SK-N-SH (cell line): Measurements from ENCODE around the gene TTC28. TPM values are rescaled to one million over a fixed set of nuclear protein-coding genes. Genes with fewer than 3 reads are reported as not detected.

ENCODE experiments used
- CTCF ChIA-PET: fragments of 300-600, 350-600 bp; formaldehyde crosslinking; extraction: SDS; loops from one replicate; lab custom pipeline; 2021; lab: Yijun Ruan, JAX
- POLR2A ChIA-PET: fragments of 350-600 bp; sonication (Branson Sonifier 250); formaldehyde crosslinking; extraction: SDS; loops from one replicate; lab custom pipeline; 2020; ENCODE audit warnings: antibody characterized with exemption, inconsistent platforms; lab: Yijun Ruan, JAX
- DNase-seq: peaks from one replicate; pipeline ENCODE4 v3.0.0; 2012
- H2AFZ ChIP-seq: fragments of 200-600 bp; sonication (generic); 2 replicates; pipeline ENCODE4 v1.8.1; 2016; ENCODE audit warnings: antibody characterized with exemption, mild to moderate bottlenecking, low read depth
- H3F3A ChIP-seq: fragments of 200-600 bp; sonication (generic); replicated peaks from 2 replicates; pipeline ENCODE3; 2016; ENCODE audit warnings: antibody characterized with exemption, mild to moderate bottlenecking; ENCODE audit not compliant: insufficient read depth
- H3K27ac ChIP-seq, 2 experiments: fragments of 200-500 bp in 1 of 2; fragments of 200-600 bp in 1 of 2; sonication (Bioruptor generic) in 1 of 2; sonication (generic), shearing (Covaris generic) in 1 of 2; 2 replicates each; pipeline versions ENCODE4 v1.5.1 to v1.6.1; 2014 to 2016; ENCODE audit warnings: low read depth in 2 of 2, inconsistent platforms in 1 of 2, low read length in 1 of 2, mild to moderate bottlenecking in 1 of 2, mixed read lengths in 1 of 2
- H3K27me3 ChIP-seq: fragments of 200-600 bp; sonication (generic), shearing (Covaris generic); 2 replicates; pipeline ENCODE4 v1.6.1; 2016; ENCODE audit warnings: mixed run types; ENCODE audit not compliant: insufficient read depth
- H3K36me3 ChIP-seq, 2 experiments: fragments of 200-500 bp in 1 of 2; fragments of 200-600 bp in 1 of 2; sonication (Bioruptor generic) in 1 of 2; sonication (generic) in 1 of 2; replicated peaks in 1 of 2; 2 replicates each; pipeline versions ENCODE3 to v1.5.1; 2014 to 2016; ENCODE audit warnings: low read length in 1 of 2, mild to moderate bottlenecking in 1 of 2; ENCODE audit not compliant: insufficient read depth in 2 of 2, control insufficient read depth in 1 of 2
- H3K4me1 ChIP-seq, 2 experiments: fragments of 200-500 bp in 1 of 2; fragments of 200-600 bp in 1 of 2; sonication (Bioruptor generic) in 1 of 2; sonication (generic), shearing (Covaris generic) in 1 of 2; 2 replicates each; pipeline versions ENCODE4 v1.5.1 to v1.6.1; 2014 to 2016; ENCODE audit warnings: low read depth in 1 of 2, low read length in 1 of 2, mixed run types in 1 of 2; ENCODE audit not compliant: insufficient read depth in 2 of 2, control insufficient read depth in 1 of 2
- H3K4me2 ChIP-seq: fragments of 200-600 bp; sonication (generic), shearing (Covaris generic); 2 replicates; pipeline ENCODE4 v1.6.1; 2017; ENCODE audit warnings: mixed run types
- H3K4me3 ChIP-seq, 2 experiments: fragments of 200-500 bp in 1 of 2; fragments of 200-600 bp in 1 of 2; sonication (Bioruptor generic) in 1 of 2; sonication (generic), shearing (Covaris generic) in 1 of 2; 2 replicates each; pipeline versions ENCODE4 v1.5.1 to v1.8.1; 2014 to 2016; ENCODE audit warnings: low read depth in 2 of 2, inconsistent platforms in 1 of 2, low read length in 1 of 2, mild to moderate bottlenecking in 1 of 2, mixed read lengths in 1 of 2, moderate library complexity in 1 of 2
- H3K79me2 ChIP-seq: fragments of 200-600 bp; sonication (generic); 2 replicates; pipeline ENCODE4 v1.8.1; 2017; ENCODE audit warnings: mild to moderate bottlenecking; ENCODE audit not compliant: insufficient read depth
- H3K9ac ChIP-seq: fragments of 200-600 bp; sonication (generic); 2 replicates; pipeline ENCODE4 v1.6.1; 2017; ENCODE audit warnings: mixed run types
- H3K9me2 ChIP-seq: fragments of 200-600 bp; sonication (generic); 2 replicates; pipeline ENCODE4 v1.6.1; 2017; ENCODE audit warnings: mixed run types
- H3K9me3 ChIP-seq: fragments of 200-600 bp; sonication (generic); 2 replicates; pipeline ENCODE4 v1.6.1; 2017; ENCODE audit warnings: mixed run types, mild to moderate bottlenecking, moderate library complexity
- H4K20me1 ChIP-seq: fragments of 200-600 bp; sonication (generic); 2 replicates; pipeline ENCODE4 v1.6.1; 2017; ENCODE audit warnings: mild to moderate bottlenecking, mixed run types; ENCODE audit not compliant: insufficient read depth
- CHD2 ChIP-seq: fragments of 150-350 bp; IDR thresholded peaks from 2 replicates; pipeline ENCODE4 v1.6.1; 2018; ENCODE audit warnings: low read length; ENCODE audit not compliant: partially characterized antibody
- CTCF ChIP-seq: fragments of 200-600 bp; sonication (generic); IDR thresholded peaks from 2 replicates; pipeline ENCODE4 v1.6.1; 2017; ENCODE audit warnings: antibody characterized with exemption, mild to moderate bottlenecking, moderate library complexity
- EP300 ChIP-seq, 2 experiments: IDR thresholded peaks; 2 replicates each; pipeline versions ENCODE4 v1.4.0 to v1.6.1; 2012; ENCODE audit warnings: borderline replicate concordance in 1 of 2, low read depth in 1 of 2, low read length in 1 of 2
- EZH2phosphoT487 ChIP-seq: fragments of 200-600 bp; sonication (generic); IDR thresholded peaks from 2 replicates; pipeline ENCODE4 v1.6.1; 2017; ENCODE audit warnings: low read depth, mixed run types, mild to moderate bottlenecking, antibody characterized with exemption, moderate library complexity, borderline replicate concordance
- FOSL2 ChIP-seq: IDR thresholded peaks from 2 replicates; pipeline ENCODE4 v1.4.0; 2012; ENCODE audit warnings: low read depth, mild to moderate bottlenecking, moderate library complexity, borderline replicate concordance
- FOXJ3 ChIP-seq: sonication (generic); formaldehyde crosslinking; IDR thresholded peaks from 2 replicates; pipeline ENCODE4 v1.5.1; 2020; ENCODE audit warnings: mild to moderate bottlenecking, missing genetic modification reagents
- FOXM1 ChIP-seq: IDR thresholded peaks from 2 replicates; pipeline ENCODE4 v1.4.0; 2012; ENCODE audit warnings: low read depth, mild to moderate bottlenecking
- GATA2 ChIP-seq: sonication (generic); formaldehyde crosslinking; IDR thresholded peaks from 2 replicates; pipeline ENCODE4 v1.5.0; 2020; ENCODE audit warnings: mild to moderate bottlenecking, missing genetic modification reagents
- JUND ChIP-seq: IDR thresholded peaks from 2 replicates; pipeline ENCODE4 v1.4.0; 2012
- NFIC ChIP-seq: IDR thresholded peaks from 2 replicates; pipeline ENCODE4 v1.4.0; 2012; ENCODE audit warnings: borderline replicate concordance
- NRF1 ChIP-seq: IDR thresholded peaks from 2 replicates; pipeline ENCODE4 v1.6.1; 2012; ENCODE audit warnings: low read depth, mild to moderate bottlenecking, low read length
- POLR2AphosphoS5 ChIP-seq: IDR thresholded peaks from 2 replicates; pipeline ENCODE4 v1.6.1; 2012; ENCODE audit warnings: low read depth, low read length
- RAD21 ChIP-seq: IDR thresholded peaks from 2 replicates; pipeline ENCODE4 v1.6.1; 2012; ENCODE audit warnings: mild to moderate bottlenecking, low read length
- RCOR1 ChIP-seq: fragments of 150-350 bp; IDR thresholded peaks from 2 replicates; pipeline ENCODE4 v1.6.1; 2017; ENCODE audit warnings: antibody characterized with exemption, low read length
- REST ChIP-seq: IDR thresholded peaks from 2 replicates; pipeline ENCODE4 v1.6.1; 2012; ENCODE audit warnings: mild to moderate bottlenecking, low read depth, low read length, moderate library complexity
- RFX5 ChIP-seq: IDR thresholded peaks from 2 replicates; pipeline ENCODE4 v1.6.1; 2012; ENCODE audit warnings: mild to moderate bottlenecking, improper control_type of control experiment, low read length
- SIN3A ChIP-seq: IDR thresholded peaks from 2 replicates; pipeline ENCODE4 v1.6.1; 2012; ENCODE audit warnings: low read depth, mild to moderate bottlenecking, low read length, moderate library complexity, borderline replicate concordance
- TAF1 ChIP-seq: IDR thresholded peaks from 2 replicates; pipeline ENCODE4 v1.6.1; 2012; ENCODE audit warnings: low read depth, mild to moderate bottlenecking, low read length, moderate library complexity, borderline replicate concordance
- TCF12 ChIP-seq: IDR thresholded peaks from 2 replicates; pipeline ENCODE4 v1.4.0; 2012
- TEAD4 ChIP-seq: IDR thresholded peaks from 2 replicates; pipeline ENCODE4 v1.4.0; 2012; ENCODE audit warnings: mild to moderate bottlenecking, borderline replicate concordance; ENCODE audit not compliant: insufficient read depth
- USF2 ChIP-seq: fragments of 150-350 bp; IDR thresholded peaks from 2 replicates; pipeline ENCODE4 v1.6.1; 2017; ENCODE audit warnings: antibody characterized with exemption, low read length, low read depth, borderline replicate concordance
- WGBS: methylation state at CpG from one replicate; pipeline ENCODE4 v1.1.6; 2017; ENCODE audit warnings: low lambda C conversion rate; 5-methylcytosine and 5-hydroxymethylcytosine counted together
- polyA plus RNA-seq, 3 experiments: library from polyadenylated mRNA; depleted of rRNA; stranded (reverse); fragments of >200 nt; gene quantifications; 2 replicates each; pipeline ENCODE4 v1.2.3, GENCODE V29; 2012
- TF ChIP-seq, protein P1 (sequence below): IDR thresholded peaks from 2 replicates; pipeline ENCODE4 v1.4.0; 2012; ENCODE audit warnings: low read depth, borderline replicate concordance
- TF ChIP-seq, protein P2 (sequence below): IDR thresholded peaks from 2 replicates; pipeline ENCODE4 v1.4.0; 2012; ENCODE audit warnings: low read depth, borderline replicate concordance
- TF ChIP-seq, protein P3 (sequence below): IDR thresholded peaks from 2 replicates; pipeline ENCODE4 v1.4.0; 2012; ENCODE audit warnings: low read depth

Gene TTC28
- polyA plus RNA-seq, 1 of the 3 experiments (the other 2 are of a cell fraction): 5.9 TPM

DNA sequence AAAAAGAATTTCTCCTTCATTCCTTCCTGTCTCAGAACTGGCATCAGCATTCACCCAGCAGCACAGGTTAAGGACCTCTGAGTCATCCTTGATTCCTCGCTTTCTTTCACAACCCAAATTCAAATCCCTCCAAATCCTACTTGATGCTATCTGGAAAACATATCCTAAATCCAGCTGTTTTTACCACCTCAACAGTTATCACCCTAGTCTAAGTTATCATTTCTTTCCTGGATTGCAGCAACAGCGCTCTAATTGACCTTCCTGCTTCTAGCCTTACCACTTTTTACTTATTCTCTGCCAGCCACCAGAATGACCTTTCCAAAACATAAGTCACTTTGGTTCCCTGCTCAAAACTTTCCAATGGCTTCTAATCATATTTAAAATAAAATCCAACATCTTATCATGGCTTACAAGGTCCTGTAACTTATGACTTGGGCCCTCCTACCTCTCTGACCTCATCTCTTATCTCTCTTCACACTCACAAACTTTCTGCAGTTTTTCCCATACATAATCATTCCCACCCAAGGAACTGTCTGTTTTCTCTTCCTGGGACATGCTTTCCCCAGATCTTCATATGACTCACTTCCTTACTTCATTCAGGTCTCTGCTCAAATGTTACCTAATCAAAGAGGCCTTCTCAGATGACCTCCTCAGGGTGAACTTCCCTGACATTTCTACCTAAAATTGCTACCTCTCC is 119.4 kb downstream of the TTC28 start:
- Histone ChIP-seq H3K36me3 (no peaks in the 10 kb centered on the region), H3K79me2 (peaks cover 3% of the 10 kb centered on the region; the same call in 1 of the 2 replicates), H3K4me1 (peaks cover 0 to 11% of the 10 kb centered on the region in 2 experiments; a peak in 1 of 4 replicates), H3F3A (peaks cover 12% of the 10 kb centered on the region), H3K9me3 (no peaks in the 10 kb centered on the region), H4K20me1 (no peaks in the 10 kb centered on the region), H3K9ac (no peak overlapping the region), H2AFZ (no peak overlapping the region), H3K9me2 (no peaks in the 10 kb centered on the region), H3K4me2 (0 out of 2 replicates have a peak overlapping the region, but pooled peaks have one; percentile 16), H3K27ac (peak overlapping the region in 1 of 2 experiments; percentile 72; a peak in 2 of 4 replicates), H3K4me3 (no peak overlapping the region), H3K27me3 (no peaks in the 10 kb centered on the region)
- 82% methylated on average over 2 of the region's 2 CpGs for WGBS
- CTCF ChIA-PET: no interaction called here
- POLR2A ChIA-PET: no interaction called here
- DNase-seq: no peak
- TF ChIP-seq CHD2: no peak
- no peak for TF ChIP-seq REST
- TF ChIP-seq TCF12: peak; percentile 48
- TF ChIP-seq EZH2phosphoT487: no peak
- TF ChIP-seq TEAD4: no peak
- TF ChIP-seq RFX5: no peak
- no peak for TF ChIP-seq GATA2 (CRISPR knock-in tag)
- no peak for TF ChIP-seq NFIC
- no peak for TF ChIP-seq USF2
- TF ChIP-seq, protein P1, sequence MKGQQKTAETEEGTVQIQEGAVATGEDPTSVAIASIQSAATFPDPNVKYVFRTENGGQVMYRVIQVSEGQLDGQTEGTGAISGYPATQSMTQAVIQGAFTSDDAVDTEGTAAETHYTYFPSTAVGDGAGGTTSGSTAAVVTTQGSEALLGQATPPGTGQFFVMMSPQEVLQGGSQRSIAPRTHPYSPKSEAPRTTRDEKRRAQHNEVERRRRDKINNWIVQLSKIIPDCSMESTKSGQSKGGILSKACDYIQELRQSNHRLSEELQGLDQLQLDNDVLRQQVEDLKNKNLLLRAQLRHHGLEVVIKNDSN: no peak
- no peak for TF ChIP-seq FOXM1
- TF ChIP-seq TAF1: no peak
- TF ChIP-seq NRF1: no peak
- TF ChIP-seq, protein P2, sequence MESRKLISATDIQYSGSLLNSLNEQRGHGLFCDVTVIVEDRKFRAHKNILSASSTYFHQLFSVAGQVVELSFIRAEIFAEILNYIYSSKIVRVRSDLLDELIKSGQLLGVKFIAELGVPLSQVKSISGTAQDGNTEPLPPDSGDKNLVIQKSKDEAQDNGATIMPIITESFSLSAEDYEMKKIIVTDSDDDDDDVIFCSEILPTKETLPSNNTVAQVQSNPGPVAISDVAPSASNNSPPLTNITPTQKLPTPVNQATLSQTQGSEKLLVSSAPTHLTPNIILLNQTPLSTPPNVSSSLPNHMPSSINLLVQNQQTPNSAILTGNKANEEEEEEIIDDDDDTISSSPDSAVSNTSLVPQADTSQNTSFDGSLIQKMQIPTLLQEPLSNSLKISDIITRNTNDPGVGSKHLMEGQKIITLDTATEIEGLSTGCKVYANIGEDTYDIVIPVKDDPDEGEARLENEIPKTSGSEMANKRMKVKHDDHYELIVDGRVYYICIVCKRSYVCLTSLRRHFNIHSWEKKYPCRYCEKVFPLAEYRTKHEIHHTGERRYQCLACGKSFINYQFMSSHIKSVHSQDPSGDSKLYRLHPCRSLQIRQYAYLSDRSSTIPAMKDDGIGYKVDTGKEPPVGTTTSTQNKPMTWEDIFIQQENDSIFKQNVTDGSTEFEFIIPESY: no peak
- no peak for TF ChIP-seq POLR2AphosphoS5
- no peak for TF ChIP-seq FOXJ3 (CRISPR knock-in tag)
- no peak for TF ChIP-seq SIN3A
- TF ChIP-seq RCOR1: no peak
- TF ChIP-seq RAD21: no peak
- TF ChIP-seq, protein P3, sequence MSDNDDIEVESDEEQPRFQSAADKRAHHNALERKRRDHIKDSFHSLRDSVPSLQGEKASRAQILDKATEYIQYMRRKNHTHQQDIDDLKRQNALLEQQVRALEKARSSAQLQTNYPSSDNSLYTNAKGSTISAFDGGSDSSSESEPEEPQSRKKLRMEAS: no peak
- peak in 1 of 2 experiments; percentile 35; a peak in 1 of 4 replicates for TF ChIP-seq EP300 (IDR thresholded peaks at IDR 0.05; ENCODE audit: borderline replicate concordance in 1 of 2, low read depth in 1 of 2, low read length in 1 of 2)
- TF ChIP-seq CTCF: no peak
- TF ChIP-seq JUND: peak; percentile 47
- peak; percentile 32; the same call in 1 of the 2 replicates for TF ChIP-seq FOSL2
